Tibial nerve (tissue), 4 donors: ENCODE results near the gene NADK2. TPM values are rescaled to one million over a fixed set of nuclear protein-coding genes. Genes with fewer than 3 reads are reported as not detected.

ENCODE experiments used
- DNase-seq, 2 donors: peaks; one replicate each; pipeline ENCODE4 v3.0.0-alpha.2; 2019; ENCODE audit warnings: low spot score in 2 of 2
- H3K27ac ChIP-seq, 4 donors: fragments of 200-600 bp; sonication (generic) in 3 of 4; one replicate each; pipeline ENCODE4 v1.5.1; 2017 to 2019; ENCODE audit warnings: mild to moderate bottlenecking in 1 of 4
- H3K27me3 ChIP-seq, 2 donors: fragments of 200-600 bp; sonication (generic) in 1 of 2; one replicate each; pipeline versions ENCODE4 v1.5.1 to v1.6.0; 2017 to 2019
- H3K36me3 ChIP-seq, 3 donors: fragments of 200-600 bp; sonication (generic); one replicate each; pipeline ENCODE4 v1.5.1; 2018 to 2019
- H3K4me1 ChIP-seq, 4 donors: fragments of 200-600 bp; sonication (generic) in 3 of 4; one replicate each; pipeline ENCODE4 v1.5.1; 2017 to 2019
- H3K4me3 ChIP-seq, 4 donors: fragments of 200-600 bp; sonication (generic) in 3 of 4; one replicate each; pipeline ENCODE4 v1.5.1; 2017 to 2019; ENCODE audit warnings: mild to moderate bottlenecking in 1 of 4, moderate library complexity in 1 of 4
- H3K9me3 ChIP-seq, 4 donors: fragments of 200-600 bp; sonication (generic) in 3 of 4; one replicate each; pipeline ENCODE4 v1.5.1; 2017 to 2019
- EP300 ChIP-seq, 2 donors: sonication (generic); formaldehyde crosslinking; IDR thresholded peaks; one replicate each; pipeline ENCODE4 v1.6.1; 2017; ENCODE audit warnings: antibody characterized with exemption in 2 of 2, mild to moderate bottlenecking in 1 of 2
- POLR2A ChIP-seq, 2 donors: fragments of 450-650 bp; IDR thresholded peaks; one replicate each; pipeline ENCODE4 v1.6.1; 2017; ENCODE audit warnings: antibody characterized with exemption in 2 of 2, mild to moderate bottlenecking in 2 of 2, moderate library complexity in 2 of 2
- WGBS, 2 donors: methylation state at CpG; one replicate each; pipeline ENCODE4 v1.1.5; 2018; 5-methylcytosine and 5-hydroxymethylcytosine counted together
- total RNA-seq, 4 donors: library from RNA; depleted of rRNA; stranded (reverse); fragments of >200 nt; gene quantifications; one replicate each; pipeline ENCODE4 v1.1.0, GENCODE V29; 2016
- TF ChIP-seq, protein P1 (sequence below), 5 experiments: fragments of 200-600 bp in 3 of 5; fragments of 450-650 bp in 2 of 5; sonication (generic) in 3 of 5; IDR thresholded peaks; one replicate each; pipeline ENCODE4 v1.5.1; 2016 to 2019; ENCODE audit warnings: antibody characterized with exemption in 5 of 5, mild to moderate bottlenecking in 3 of 5, moderate library complexity in 2 of 5

NADK2 gene
- total RNA-seq, 4 donors from 2014 or later, result 20.1 to 31.8 (median 21.6) TPM

GRCh38 chr5:36240779-36241630, 720 bp downstream of the NADK2 start:
- DNase-seq, result peak; percentile 23 to 38
- no peaks in the 10 kb centered on the region for H3K27me3 ChIP-seq
- H3K27ac ChIP-seq, result peak overlapping the region; percentile 99 to 100 (median 99)
- peaks cover 0 to 48% (median 25%) of the 10 kb centered on the region in 4 donors for H3K4me1 ChIP-seq
- TF ChIP-seq EP300 (IDR thresholded peaks at IDR 0.05) (peak in 1 of 2 donors; percentile 59), POLR2A (IDR thresholded peaks at IDR 0.05) (no peak)
- TF ChIP-seq, protein P1, sequence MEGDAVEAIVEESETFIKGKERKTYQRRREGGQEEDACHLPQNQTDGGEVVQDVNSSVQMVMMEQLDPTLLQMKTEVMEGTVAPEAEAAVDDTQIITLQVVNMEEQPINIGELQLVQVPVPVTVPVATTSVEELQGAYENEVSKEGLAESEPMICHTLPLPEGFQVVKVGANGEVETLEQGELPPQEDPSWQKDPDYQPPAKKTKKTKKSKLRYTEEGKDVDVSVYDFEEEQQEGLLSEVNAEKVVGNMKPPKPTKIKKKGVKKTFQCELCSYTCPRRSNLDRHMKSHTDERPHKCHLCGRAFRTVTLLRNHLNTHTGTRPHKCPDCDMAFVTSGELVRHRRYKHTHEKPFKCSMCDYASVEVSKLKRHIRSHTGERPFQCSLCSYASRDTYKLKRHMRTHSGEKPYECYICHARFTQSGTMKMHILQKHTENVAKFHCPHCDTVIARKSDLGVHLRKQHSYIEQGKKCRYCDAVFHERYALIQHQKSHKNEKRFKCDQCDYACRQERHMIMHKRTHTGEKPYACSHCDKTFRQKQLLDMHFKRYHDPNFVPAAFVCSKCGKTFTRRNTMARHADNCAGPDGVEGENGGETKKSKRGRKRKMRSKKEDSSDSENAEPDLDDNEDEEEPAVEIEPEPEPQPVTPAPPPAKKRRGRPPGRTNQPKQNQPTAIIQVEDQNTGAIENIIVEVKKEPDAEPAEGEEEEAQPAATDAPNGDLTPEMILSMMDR (IDR thresholded peaks at IDR 0.05), result no peak
- peak overlapping the region; percentile 61 to 99 (median 94) for H3K4me3 ChIP-seq
- no peaks in the 10 kb centered on the region for H3K9me3 ChIP-seq
- no peaks in the 10 kb centered on the region for H3K36me3 ChIP-seq
- WGBS, 2 donors, result 1 to 2% methylated on average over 33 to 42 of the region's 61 CpGs

DNA sequence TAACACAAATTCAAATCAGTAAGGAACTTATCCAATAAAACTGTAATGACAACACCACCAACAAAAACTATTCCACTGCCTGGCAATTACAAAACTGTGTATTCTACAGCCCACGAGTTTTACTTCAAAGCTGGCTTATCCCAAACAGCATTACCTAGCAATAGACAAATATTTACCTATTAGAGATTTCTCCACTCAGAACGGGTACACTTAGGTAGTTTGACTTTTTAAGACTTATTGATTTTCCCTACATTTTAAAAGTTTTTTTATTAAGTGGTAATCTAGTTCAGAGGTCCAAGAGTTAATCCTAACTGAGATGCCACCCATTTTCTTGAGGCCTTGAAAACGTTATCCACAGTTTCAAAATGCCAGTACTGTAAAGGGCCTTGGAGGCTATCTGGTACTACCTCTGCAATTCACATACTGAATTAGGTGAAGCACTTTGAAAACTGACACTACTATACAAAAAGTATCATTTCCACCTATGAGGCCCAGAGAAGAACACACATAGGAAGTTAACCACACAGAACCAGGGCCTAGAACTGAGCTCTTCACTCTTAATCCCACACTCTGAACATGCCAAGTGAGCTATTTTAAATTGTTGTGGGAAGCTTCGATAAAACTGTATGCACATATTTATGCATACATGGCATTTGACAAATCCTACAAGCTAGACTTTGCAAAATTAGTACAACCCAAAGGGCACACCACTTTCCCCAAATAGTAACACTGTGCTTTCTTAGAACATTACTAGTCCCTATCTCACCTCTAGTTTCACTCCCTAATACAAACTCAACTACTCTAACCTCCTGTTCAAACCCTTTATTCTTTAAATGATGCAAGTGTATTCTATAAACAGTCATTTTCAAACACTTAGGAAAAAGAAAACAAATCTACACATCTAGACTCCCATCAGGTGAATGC, 2.1 kb downstream of the NADK2 start:
- H3K27ac ChIP-seq, result peak overlapping the region in 3 of 4 donors; percentile 34 to 100 (median 99)
- peak overlapping the region in 2 of 4 donors; percentile 91 to 99 for H3K4me3 ChIP-seq
- no peaks in the 10 kb centered on the region for H3K36me3 ChIP-seq
- peaks cover 0 to 48% (median 25%) of the 10 kb centered on the region in 4 donors for H3K4me1 ChIP-seq
- no peaks in the 10 kb centered on the region for H3K27me3 ChIP-seq
- TF ChIP-seq POLR2A (IDR thresholded peaks at IDR 0.05), result no peak
- no peak for TF ChIP-seq EP300 (IDR thresholded peaks at IDR 0.05)
- TF ChIP-seq, protein P1 (IDR thresholded peaks at IDR 0.05), result no peak
- WGBS, 2 donors, result 34 to 35% methylated on average over 4 of the region's 4 CpGs
- H3K9me3 ChIP-seq, result no peaks in the 10 kb centered on the region
- no peak for DNase-seq

GRCh38 chr5:36238502-36239295, 3.0 kb downstream of the NADK2 start:
- H3K9me3 ChIP-seq, result no peaks in the 10 kb centered on the region
- H3K4me1 ChIP-seq, result peaks cover 0 to 48% (median 25%) of the 10 kb centered on the region in 4 donors
- TF ChIP-seq EP300 (IDR thresholded peaks at IDR 0.05), result no peak
- TF ChIP-seq, protein P1 (IDR thresholded peaks at IDR 0.05), result no peak
- TF ChIP-seq POLR2A (IDR thresholded peaks at IDR 0.05), result no peak
- H3K4me3 ChIP-seq, result no peak overlapping the region
- H3K27me3 ChIP-seq, result no peaks in the 10 kb centered on the region
- H3K27ac ChIP-seq, result peak overlapping the region in 2 of 4 donors; percentile 99 to 100
- H3K36me3 ChIP-seq, result no peaks in the 10 kb centered on the region
- 66 to 71% methylated on average over 2 of the region's 2 CpGs for WGBS, 2 donors
- no peak for DNase-seq

GRCh38 chr5:36237751-36238150, 4.0 kb downstream of the NADK2 start:
- Histone ChIP-seq H3K9me3 (no peaks in the 10 kb centered on the region), H3K27ac (peak overlapping the region in 1 of 4 donors; percentile 29), H3K4me3 (no peak overlapping the region), H3K36me3 (no peaks in the 10 kb centered on the region), H3K4me1 (peaks cover 0 to 44% (median 24%) of the 10 kb centered on the region in 4 donors), H3K27me3 (no peaks in the 10 kb centered on the region)
- WGBS, 2 donors, result 92 to 96% methylated on average over 2 of the region's 2 CpGs
- TF ChIP-seq, protein P1 (IDR thresholded peaks at IDR 0.05), result no peak
- no peak for TF ChIP-seq EP300 (IDR thresholded peaks at IDR 0.05)
- TF ChIP-seq POLR2A (IDR thresholded peaks at IDR 0.05), result no peak
- no peak for DNase-seq
